HG03521 (cell line): ENCODE data around the gene TMEM132C.

Experiments
- ATAC-seq: cut with Tn5 transposase; IDR thresholded peaks from one replicate; pipeline ENCODE4 v1.9.1; 2021; ENCODE audit warnings: mild to moderate bottlenecking, moderate library complexity; ENCODE audit not compliant: unreplicated experiment

The TMEM132C gene

DNA sequence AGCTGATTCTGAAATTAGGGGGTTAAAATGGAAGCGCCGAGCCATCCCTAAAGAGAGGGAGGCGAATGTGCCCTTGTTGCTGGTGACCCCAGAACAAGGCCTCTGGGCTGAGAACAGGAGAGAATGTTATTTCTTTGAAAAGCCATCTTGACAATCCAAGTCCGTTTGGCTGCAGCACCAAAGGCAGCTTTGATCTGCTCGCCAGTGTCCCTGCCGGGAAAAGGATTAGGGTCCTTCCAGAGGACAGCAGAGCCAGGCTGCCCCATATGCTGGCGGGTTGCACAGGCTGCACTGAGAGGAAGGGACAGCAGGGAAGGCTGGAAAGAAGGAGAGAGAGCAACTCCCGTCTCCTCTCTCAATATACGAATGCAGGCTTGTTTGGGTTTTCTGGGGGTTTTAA lies 141.7 kb downstream of the TMEM132C start:
- ATAC-seq, result no peak

DNA sequence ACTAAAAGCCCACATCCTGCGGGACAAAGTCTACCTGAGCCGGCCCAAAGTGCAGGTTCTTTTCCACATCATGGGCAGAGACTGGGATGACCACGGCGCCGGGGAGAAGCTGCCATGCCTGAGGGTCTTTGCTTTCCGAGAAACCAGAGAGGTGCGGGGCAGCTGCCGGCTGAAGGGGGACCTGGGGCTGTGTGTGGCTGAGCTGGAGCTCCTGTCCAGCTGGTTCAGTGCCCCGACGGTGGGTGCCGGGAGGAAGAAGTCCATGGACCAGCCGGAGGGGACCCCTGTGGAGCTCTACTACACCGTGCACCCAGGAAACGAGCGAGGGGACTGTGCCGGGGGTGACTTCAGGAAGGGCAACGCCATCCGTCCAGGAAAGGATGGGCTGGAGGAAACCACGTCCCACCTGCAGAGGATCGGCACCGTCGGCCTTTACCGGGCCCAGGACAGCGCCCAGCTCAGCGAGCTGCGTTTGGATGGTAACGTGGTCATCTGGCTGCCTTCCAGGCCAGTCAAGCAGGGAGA lies 148.1 kb downstream of the TMEM132C start:
- ATAC-seq, result no peak

DNA sequence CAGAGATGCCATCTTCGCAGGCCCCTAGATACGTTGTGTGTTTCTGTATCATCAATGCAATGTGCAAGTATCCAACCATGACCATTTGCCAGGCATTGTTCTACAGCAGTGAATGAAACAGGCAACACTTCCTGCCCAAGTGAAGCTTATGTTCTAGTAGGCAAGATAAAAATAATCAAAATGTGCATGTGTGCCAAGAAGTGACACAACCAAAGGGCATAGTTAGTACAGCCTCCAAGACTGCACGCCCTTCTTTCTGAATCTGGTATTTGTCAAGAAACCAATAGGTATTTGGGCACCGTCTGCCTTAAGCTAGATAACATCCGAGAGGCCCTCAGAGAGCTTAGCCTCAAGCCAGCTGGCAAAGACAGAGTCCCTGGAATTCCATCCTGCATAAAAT lies 152.0 kb downstream of the TMEM132C start:
- ATAC-seq, result no peak

DNA sequence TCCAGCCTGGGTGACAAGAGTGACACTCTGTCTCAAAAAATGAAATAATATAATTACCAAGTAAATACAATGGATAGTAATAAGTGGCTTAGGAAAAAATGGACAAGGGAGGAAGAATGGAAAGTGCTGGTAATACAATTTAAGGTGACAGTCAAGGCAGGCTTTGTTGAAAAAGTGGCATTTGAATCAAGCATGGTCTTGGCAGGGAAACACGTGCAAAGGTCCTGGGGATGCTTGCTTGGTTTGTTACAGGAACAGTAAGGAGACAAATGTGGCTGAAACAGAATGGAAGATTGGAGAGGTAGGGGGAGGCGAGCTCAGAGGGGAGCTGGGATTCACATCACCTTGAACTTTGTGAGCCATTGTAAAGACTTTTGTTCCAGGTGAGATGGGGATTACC lies 153.2 kb downstream of the TMEM132C start:
- no peak for ATAC-seq

DNA sequence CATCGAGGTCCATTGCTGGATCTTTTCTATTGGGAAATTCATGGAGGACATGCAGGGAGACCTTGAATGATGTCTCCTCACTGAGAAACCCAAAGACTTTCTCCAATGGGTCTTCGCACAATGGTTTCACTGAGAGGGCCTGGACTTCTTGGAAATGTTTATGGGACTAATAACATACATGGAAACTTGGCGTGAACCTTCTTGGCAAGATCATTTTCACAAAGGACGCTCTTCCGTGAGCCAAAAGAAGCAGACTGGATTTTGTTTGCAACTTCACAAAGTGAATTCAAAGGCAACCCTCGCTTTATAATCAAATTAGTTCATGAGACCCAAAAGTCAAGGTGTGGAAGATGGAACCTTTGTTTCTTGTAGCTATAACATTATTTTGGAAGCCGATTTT lies 154.4 kb downstream of the TMEM132C start:
- no peak for ATAC-seq

DNA sequence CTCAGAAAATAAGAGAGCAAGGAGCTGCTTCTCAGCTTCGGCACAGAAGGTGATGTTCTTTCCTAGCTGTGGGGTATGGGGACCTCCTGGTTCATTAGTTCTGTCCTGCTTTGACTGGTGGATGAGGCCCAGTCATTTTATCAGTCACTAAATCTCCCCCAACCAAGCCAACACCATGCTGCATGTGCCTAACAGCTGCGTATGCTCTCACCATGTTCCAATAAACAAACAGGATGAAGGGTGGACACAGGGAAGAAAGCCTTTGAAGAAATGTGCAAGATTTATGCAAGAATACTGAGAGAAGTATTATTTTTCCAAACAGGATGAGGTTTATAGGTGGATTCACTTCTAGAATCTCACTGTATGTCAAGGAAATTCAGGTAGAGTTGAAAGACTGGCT lies 156.2 kb downstream of the TMEM132C start:
- ATAC-seq, result no peak

DNA sequence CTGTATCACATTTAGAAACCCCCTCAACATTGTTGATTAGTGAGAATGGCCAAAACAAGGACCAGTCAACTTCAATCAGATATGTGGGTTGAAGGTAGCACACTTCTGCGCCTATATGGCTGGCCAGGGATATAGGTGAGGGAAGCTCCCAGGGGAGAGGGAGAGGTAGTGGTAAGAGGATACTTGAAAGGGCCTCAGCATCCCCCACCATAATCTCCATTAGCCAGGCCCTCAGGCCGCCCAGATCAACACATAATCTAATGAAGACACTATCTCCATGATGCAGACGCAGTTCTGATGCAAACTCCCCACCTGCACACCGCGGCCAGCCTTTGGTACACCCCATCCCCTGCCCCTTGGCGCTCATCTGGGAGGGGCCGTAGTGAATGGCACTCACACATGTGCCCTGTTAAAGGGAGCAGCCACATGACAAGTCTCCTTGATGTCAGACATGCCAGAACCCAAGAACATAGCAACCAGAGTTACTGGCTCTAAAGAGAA lies 158.0 kb downstream of the TMEM132C start:
- ATAC-seq, result no peak

DNA sequence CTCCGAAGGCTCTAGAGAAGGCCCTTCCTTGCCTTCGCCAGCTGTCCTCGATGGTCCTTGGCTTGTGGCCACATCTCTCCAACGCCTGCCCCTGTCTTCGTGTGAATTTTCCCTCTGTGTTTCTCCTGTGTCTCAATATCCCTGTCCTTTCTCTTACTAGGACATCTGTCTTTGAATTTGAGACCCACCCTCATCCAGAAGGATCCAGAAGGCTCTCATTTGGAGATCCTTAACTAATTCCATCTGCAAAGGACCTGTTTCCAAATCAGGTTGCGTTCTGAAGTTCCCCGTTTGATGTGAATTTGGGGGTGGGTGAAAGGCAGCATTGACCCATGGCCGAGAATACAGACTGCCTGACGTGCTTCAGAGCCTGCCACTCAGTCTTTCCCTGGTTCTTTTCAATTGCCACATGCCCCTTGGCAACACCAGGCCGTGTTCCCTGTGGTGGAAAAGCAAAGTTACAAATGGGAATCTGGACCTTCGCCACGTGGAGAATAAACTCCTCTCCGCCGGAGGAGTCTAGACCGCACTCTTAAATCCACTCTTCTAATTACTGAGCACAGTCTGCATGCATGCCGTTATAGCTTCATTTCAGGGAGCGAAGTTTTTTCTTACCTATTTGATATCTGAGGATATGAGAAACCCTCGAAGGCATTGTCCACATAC lies 158.8 kb downstream of the TMEM132C start:
- no peak for ATAC-seq

DNA sequence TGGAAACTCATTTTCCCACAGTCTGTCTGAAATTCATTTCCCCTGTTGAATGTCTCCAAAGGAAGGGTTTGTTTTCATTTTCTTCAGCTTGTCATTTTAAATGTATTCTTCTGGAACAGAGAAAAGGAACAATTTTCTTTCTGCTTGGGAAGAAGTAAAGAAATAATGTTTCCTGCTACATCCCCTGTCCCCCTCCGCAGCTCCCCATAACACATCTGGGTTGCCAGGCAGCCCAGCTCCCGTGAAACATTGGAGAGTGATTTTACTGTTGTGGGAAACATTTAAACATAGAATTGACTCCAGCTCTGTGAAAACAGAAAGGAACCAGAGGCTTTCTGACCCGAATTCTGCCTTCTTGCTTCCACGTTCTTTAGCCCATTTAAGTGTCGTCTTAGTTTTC lies 159.5 kb downstream of the TMEM132C start:
- no peak for ATAC-seq

DNA sequence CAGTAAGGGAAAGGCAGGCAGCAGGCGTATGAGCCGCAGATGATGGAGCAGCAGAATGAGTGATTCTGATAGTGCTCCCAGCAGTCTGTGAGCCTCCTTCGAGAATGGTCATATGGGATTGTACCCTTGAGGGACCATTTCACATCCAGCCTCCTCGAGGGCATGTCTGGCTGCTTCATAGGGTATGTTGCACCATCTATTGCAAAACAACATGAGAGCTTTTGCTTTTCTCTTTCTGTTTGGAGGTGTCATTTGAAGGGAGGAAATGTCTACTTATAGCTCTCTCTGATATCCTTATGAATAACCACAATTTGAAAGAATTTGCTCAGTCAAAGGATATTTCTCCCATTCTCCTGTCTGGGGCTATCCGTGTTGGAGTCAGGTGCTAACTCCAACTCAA lies 172.8 kb downstream of the TMEM132C start:
- ATAC-seq, result no peak

DNA sequence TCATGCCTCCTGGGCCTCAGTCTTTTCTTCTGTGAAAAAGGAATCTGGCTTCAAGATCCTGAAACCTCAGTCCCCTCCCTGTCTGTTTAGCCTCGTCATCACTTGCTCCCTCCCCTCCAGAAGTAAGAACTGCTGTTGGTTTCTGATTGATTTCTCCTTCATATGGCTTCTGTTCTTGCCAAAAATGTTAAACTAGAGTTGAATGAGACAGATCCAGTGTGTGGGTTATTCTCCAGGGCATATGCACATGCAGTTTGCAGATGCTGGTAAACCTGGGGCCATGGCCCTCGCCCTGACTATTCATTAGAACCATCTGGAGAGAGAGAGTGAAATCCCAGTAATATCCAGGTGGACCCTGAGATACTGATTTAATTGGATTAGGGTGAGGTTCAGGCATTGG lies 175.1 kb downstream of the TMEM132C start:
- ATAC-seq, result no peak

DNA sequence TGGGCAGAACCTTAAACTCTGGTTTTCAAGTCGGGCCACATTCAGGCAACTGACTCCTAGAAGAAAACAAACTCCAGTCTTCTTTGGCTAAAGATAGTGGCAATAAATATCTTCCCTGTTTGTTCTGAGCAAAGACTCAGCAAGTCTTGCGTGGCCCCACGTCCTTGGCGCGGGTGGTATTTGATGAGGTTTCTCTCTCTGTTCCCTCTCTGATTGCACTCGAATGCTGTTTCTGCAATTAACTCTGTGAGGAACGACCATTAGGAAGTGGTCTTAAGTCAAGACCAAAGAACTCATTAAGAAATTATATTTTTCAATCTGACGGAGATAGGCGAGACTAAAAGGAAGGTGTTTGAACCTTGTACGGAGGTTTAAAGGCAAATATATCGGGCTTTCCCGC lies 177.6 kb downstream of the TMEM132C start:
- ATAC-seq, result no peak

DNA sequence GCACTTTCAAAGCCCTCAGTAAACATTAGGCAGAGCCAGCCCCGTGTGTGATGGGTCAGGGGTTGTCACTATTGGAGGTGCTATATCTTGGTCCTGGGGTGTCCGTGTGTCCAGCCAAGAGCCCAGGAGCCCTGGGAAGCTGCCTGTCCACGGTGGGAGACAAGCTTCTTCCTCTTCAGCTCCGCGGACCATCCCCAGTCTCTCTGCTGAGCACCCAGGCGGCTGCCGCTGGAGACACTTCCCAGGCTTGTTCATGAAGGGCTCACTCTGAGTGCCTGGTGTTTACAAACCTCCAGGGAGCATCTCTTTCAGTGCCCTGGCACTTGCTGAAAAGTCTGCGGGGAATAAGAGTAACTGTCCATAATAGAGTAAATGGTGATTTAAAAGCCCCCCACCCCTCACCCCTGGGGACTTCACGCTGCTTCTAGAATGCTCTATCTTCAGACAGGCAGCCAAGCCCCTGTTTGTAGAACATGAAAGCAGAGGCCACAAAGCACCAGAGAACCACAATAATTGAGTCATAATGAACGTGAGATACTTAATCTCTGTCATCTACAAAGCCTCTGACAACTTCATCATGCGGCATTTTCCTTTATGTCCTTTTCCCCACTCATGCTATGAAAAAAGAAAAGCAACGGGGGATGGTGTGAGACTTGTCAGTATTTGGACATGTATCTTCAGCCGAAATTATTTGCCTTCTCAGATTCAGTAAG lies 178.6 kb downstream of the TMEM132C start:
- no peak for ATAC-seq

DNA sequence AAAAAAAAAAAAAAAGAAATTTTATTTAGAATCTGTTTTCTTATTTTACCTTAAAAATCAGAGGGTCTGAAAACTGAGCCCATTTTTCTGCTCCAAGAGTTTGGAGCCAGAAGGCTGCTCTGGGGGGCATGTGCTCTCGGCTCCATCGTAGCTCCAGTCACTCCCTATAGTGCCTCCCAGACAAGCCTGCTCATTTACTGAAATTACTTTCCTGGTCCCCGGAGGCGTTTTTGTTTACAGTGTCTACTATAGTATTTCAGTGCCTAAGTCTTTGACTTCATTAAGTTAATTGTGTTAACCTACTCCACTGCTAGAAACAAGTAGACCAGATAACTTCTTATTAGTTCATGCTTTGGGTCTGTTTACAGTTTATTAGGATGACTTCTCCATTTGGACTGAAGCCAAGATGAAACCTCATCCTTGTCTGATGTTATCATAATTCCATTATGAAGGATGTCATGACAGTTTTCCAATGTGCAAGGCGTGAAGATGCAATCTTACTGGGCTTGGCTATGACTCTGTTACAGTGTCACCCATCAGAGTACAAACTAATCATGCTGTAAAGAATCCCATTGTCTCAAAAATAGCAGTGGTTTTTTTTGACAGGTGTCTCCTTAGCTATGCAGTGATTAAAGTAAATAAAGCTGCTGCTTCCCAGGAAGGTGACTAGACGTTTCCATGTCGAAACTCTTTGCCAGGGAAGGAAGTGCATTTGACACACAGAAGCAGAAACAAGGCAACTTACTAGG lies 182.3 kb downstream of the TMEM132C start:
- no peak for ATAC-seq

DNA sequence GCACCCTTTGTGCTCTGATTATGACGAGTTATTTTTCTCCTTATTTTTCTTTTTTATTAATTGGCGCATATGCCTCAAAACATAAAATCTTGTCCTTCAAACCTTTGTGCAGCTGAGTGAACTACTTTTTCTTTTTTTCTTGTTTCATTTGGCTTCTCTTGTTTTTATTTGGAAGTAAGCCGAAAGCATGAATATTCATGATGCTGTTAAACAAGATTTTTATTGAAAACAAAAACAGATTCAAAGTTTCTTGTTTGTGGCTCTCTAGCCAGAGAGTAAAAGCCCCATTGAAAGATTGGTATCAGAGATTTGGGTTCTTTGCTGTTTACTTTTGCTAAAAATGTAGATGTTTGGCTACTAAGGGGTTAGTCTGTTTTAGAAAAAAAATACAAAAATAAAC lies 183.8 kb downstream of the TMEM132C start:
- no peak for ATAC-seq

DNA sequence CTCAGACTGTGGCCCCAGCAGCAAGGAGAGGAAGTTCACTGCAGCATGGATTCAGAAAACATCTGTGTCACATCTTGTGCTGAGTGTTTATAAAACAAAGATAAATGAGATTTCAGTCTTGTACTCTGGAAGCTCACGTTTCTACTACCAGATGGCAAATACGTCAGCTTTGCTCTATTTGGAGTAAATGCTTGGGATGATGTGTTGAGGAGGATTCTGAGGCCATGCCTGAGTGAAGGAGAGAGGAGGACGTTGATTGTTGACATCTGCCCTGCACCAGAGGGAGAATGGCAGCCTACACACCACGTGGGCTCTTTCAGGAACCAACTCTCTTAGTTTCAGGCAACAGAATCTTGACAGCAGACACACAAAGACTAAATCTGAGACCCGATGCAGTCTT lies 188.9 kb downstream of the TMEM132C start:
- ATAC-seq, result no peak

DNA sequence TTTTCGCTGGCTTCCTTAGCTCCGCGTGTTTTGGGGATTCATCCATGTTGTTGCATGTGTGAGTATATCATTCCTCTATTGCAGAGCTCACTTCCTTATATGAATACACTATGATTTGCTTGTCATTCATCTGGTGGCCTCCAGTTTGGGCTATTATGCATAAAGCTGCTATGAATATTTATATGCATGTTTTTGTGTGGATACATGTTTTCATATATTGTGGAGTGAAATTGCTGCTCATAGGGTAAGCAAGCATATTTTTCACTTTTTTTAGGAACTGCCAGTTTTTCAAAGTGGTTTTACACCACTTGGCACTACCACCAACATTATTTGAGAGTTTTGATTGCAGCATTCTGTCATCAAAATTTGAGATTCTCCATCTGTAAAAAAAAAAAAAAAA lies 190.0 kb downstream of the TMEM132C start:
- no peak for ATAC-seq

DNA sequence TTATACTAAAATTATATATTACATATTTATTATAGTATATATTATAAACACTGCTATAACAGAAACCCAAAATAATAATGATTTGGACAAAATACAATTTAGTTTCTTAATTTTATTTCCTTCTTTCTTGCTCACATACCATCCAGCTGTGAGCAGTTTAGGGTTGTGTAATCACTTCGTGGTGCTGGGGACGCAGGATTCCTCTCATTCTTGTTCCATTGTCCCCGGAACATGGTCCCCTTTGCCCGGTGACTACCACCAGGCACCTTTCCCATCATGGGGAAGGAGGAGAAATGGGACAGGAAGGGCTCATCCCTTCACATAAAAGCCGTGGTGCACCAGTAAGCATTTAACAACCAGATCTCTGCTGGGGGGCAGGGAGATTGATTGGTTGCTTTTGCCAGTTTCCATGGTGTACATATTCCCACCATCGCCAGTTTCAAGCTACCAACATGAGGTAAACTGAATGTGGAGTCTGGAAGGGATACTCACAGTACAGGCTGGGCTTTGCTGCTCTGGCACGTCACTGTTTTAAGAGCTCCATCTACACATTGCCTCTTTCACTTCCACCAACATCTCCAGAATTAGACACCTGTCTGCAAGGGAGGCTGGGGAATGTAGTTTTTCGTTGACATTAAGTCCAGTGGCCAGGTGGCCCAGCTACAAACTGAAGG lies 191.5 kb downstream of the TMEM132C start:
- ATAC-seq, result no peak

DNA sequence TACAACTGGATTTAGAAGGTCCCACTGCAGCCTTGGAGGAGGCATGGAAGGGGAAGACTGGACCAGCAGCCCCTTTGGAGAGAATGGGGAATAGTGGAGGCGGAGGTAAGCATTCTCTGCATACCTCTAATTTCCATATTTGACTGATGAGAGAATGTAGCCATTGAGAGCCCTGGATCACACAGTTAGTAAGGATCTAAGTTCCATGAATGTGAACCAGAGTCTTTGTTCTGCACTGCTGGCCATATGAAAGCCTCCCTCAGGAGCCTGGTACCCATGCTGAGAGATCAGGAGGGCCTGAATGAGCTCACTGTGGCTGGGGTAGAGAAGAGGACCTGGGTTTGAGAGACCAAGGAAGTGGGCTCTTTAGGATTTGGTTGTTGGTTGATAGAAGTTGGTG lies 192.1 kb downstream of the TMEM132C start:
- no peak for ATAC-seq

DNA sequence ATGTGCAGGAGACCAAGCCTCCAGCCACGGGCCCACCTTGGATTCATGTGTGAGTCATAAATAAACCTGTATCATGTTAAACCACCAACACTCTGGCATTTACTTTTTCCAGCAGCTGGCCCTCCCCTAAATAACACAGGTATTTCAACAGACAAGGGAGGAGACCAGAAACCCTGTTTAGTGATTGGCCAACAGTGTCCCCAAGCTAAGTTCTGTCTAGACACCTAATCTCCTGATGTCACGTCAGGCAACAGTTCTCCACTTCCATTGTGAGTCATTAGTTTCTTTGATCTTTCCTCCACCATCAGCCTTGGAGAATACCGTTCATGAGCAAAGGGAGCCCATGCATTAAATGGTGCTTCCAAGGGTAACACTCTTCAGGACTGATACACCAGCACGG lies 196.9 kb downstream of the TMEM132C start:
- ATAC-seq, result no peak

DNA sequence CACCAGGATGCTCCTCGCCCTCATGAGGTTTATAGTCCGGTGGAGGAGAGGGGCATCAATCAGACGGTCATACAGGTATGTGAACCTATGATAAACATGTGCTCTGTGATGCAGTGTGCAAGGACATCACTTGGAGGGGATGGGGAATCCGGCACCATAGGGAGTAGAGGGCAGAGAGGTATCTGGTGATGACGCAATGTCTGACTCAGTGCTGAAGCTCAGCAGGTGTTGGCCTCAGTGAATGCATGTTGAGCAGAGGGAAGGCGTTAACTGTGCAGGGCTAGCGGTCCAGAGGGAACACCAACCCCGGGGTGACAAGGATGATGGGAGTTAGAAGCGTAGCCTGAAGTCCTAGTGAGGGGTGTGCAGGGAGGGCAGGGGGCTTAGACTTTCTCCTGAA lies 200.9 kb downstream of the TMEM132C start:
- ATAC-seq, result no peak
